ENCODE data around the gene OR4E1. TPM values are rescaled to one million over a fixed set of nuclear protein-coding genes. Genes with fewer than 3 reads are reported as not detected.

OR4E1 gene
- total RNA-seq, 1 experiment from 2014 or later: not detected

GRCh38 chr14:21704338-21704737 lies 30.7 kb upstream of the OR4E1 start:
- Histone ChIP-seq H3K36me3 (ENCODE audit: control insufficient read depth, insufficient read depth, low read length) (no peaks in the 10 kb centered on the region), H3K27me3 (ENCODE audit: control insufficient read depth, insufficient read depth, low read length) (no peaks in the 10 kb centered on the region), H3K4me3 (ENCODE audit: low read depth in 2 of 2, low read length in 2 of 2) (no peak overlapping the region), H3K9me3 (ENCODE audit: control insufficient read depth, insufficient read depth, low read depth, low read length) (no peaks in the 10 kb centered on the region), H3K4me1 (ENCODE audit: control insufficient read depth, insufficient read depth, low read length) (no peaks in the 10 kb centered on the region), H3K27ac (ENCODE audit: low read length) (no peak overlapping the region)
- ChIA-PET CTCF (no interaction called here), POLR2A (no interaction called here)
- BruUV-seq (replicated peaks): no TSS peak
- in situ Hi-C loops (cut with HindIII; ENCODE audit: low pct_unique_long_range_greater_than_20kb, low sequenced_read_pairs) (no loop called here), intact Hi-C loops (cut with micrococcal nuclease; ENCODE audit: unreplicated experiment) (no loop called here)
- DNase-seq (ENCODE audit: low read depth, low spot score): no peak
- TF ChIP-seq REST (IDR thresholded peaks at IDR 0.05; ENCODE audit: insufficient read depth in 1 of 2, low read depth in 2 of 2, low read length in 1 of 2) (no peak), TCF7L2 (IDR thresholded peaks at IDR 0.05; ENCODE audit: low read depth, low read length) (no peak), POLR2AphosphoS5 (IDR thresholded peaks at IDR 0.05; ENCODE audit: low read depth, low read length) (no peak), SIN3A (IDR thresholded peaks at IDR 0.05; ENCODE audit: borderline replicate concordance, insufficient read depth, low read depth, low read length) (no peak)
- TF ChIP-seq, protein P1, sequence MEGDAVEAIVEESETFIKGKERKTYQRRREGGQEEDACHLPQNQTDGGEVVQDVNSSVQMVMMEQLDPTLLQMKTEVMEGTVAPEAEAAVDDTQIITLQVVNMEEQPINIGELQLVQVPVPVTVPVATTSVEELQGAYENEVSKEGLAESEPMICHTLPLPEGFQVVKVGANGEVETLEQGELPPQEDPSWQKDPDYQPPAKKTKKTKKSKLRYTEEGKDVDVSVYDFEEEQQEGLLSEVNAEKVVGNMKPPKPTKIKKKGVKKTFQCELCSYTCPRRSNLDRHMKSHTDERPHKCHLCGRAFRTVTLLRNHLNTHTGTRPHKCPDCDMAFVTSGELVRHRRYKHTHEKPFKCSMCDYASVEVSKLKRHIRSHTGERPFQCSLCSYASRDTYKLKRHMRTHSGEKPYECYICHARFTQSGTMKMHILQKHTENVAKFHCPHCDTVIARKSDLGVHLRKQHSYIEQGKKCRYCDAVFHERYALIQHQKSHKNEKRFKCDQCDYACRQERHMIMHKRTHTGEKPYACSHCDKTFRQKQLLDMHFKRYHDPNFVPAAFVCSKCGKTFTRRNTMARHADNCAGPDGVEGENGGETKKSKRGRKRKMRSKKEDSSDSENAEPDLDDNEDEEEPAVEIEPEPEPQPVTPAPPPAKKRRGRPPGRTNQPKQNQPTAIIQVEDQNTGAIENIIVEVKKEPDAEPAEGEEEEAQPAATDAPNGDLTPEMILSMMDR (IDR thresholded peaks at IDR 0.05): no peak
- no peak for ATAC-seq

DNA sequence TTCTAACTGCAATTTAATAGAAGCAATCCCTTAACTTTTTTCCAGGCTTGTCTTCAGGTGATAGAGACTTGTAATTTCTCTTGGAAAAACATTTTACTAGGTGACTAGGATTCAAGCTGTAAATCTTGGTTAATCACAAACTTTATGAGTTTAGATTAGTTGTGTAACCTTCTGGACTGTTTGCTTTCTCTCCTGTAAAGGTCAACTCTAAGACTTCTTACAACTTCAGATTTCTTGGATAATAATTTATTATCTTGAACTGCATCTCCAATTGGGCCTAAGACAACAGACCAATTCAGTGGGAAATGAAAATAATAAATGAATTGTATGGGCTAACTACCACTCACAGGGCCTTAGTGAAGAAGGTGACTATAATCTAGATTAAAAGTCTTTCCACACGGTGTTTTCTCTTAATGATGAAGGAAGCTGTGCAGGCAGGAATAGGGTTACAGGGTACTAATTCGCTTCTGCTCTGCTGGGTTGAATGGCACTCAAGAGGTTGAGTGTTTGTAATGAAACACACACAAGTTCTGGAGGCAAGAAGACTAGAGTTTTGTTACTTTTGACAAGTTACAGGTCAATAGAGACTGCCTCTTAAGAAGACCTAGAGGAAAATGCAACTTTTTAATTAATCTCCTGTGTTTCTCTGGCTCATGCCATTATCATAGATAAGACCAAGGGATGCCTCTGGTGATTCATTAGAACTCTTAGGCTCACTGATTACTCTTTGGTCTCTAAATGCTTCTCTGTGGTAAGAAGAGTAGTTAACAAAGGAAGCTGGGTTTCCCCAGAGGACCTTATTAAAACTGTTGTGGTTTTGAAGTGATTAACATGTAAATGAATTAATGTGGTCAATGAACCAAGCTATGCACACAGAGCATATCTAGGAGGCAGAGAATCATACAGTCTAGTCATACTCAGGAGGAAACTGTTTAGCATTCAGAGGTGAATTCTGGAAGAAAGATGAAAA lies 30.0 kb upstream of the OR4E1 start:
- ATAC-seq: no peak
- intact Hi-C loops (cut with micrococcal nuclease; ENCODE audit: unreplicated experiment): no loop called here
- no peak for TF ChIP-seq REST (IDR thresholded peaks at IDR 0.05; ENCODE audit: insufficient read depth in 1 of 2, low read depth in 2 of 2, low read length in 1 of 2)

More for the DNA sequence above, 30.0 kb upstream of the OR4E1 start:
- Histone ChIP-seq H3K4me1 (ENCODE audit: control insufficient read depth, insufficient read depth, low read length) (no peaks in the 10 kb centered on the region), H3K36me3 (ENCODE audit: control insufficient read depth, insufficient read depth, low read length) (no peaks in the 10 kb centered on the region), H3K27ac (ENCODE audit: low read length) (no peak overlapping the region), H3K9me3 (ENCODE audit: control insufficient read depth, insufficient read depth, low read depth, low read length) (no peaks in the 10 kb centered on the region), H3K27me3 (ENCODE audit: control insufficient read depth, insufficient read depth, low read length) (no peaks in the 10 kb centered on the region), H3K4me3 (ENCODE audit: low read depth in 2 of 2, low read length in 2 of 2) (no peak overlapping the region)
- DNase-seq (ENCODE audit: low read depth, low spot score): no peak
- BruUV-seq (replicated peaks): no TSS peak
- in situ Hi-C loops (cut with HindIII; ENCODE audit: low pct_unique_long_range_greater_than_20kb, low sequenced_read_pairs): no loop called here
- ChIA-PET POLR2A (no interaction called here), CTCF (no interaction called here)

All from Panc1 (cell line).